ENCODE results near the gene YPEL5.

Gene YPEL5

GRCh38 chr2:30155889-30156658, 9.3 kb downstream of the YPEL5 start:
- peak; percentile 5 for FAIRE-seq
- no peak for DNase-seq (ENCODE audit: insufficient read length)
- TF ChIP-seq TAF1 (IDR thresholded peaks at IDR 0.05; ENCODE audit: borderline replicate concordance, low read depth, low read length) = no peak
- TF ChIP-seq POLR2AphosphoS5 (IDR thresholded peaks at IDR 0.05; ENCODE audit: low read depth, low read length) = no peak
- no peak for TF ChIP-seq POLR2A (IDR thresholded peaks at IDR 0.05; ENCODE audit: low read depth, low read length)

- FAIRE-seq (no peak), DNase-seq (ENCODE audit: insufficient read length) (no peak)
- TF ChIP-seq POLR2AphosphoS5 (IDR thresholded peaks at IDR 0.05; ENCODE audit: low read depth, low read length) (no peak), POLR2A (IDR thresholded peaks at IDR 0.05; ENCODE audit: low read depth, low read length) (no peak), TAF1 (IDR thresholded peaks at IDR 0.05; ENCODE audit: borderline replicate concordance, low read depth, low read length) (no peak)
These were observed 10.8 kb downstream of the YPEL5 start for GRCh38 chr2:30157616-30158015.

GRCh38 chr2:30159766-30160165, 13.0 kb downstream of the YPEL5 start:
- no peak for FAIRE-seq
- DNase-seq (ENCODE audit: insufficient read length) = no peak
- TF ChIP-seq POLR2A (IDR thresholded peaks at IDR 0.05; ENCODE audit: low read depth, low read length) = no peak
- TF ChIP-seq POLR2AphosphoS5 (IDR thresholded peaks at IDR 0.05; ENCODE audit: low read depth, low read length) = no peak
- no peak for TF ChIP-seq TAF1 (IDR thresholded peaks at IDR 0.05; ENCODE audit: borderline replicate concordance, low read depth, low read length)

GRCh38 chr2:30161929-30162706, 15.3 kb downstream of the YPEL5 start:
- FAIRE-seq (no peak), DNase-seq (ENCODE audit: insufficient read length) (no peak)
- TF ChIP-seq TAF1 (IDR thresholded peaks at IDR 0.05; ENCODE audit: borderline replicate concordance, low read depth, low read length) = no peak
- TF ChIP-seq POLR2AphosphoS5 (IDR thresholded peaks at IDR 0.05; ENCODE audit: low read depth, low read length) = no peak
- TF ChIP-seq POLR2A (IDR thresholded peaks at IDR 0.05; ENCODE audit: low read depth, low read length) = no peak

- no peak for TF ChIP-seq POLR2AphosphoS5 (IDR thresholded peaks at IDR 0.05; ENCODE audit: low read depth, low read length)
- TF ChIP-seq TAF1 (IDR thresholded peaks at IDR 0.05; ENCODE audit: borderline replicate concordance, low read depth, low read length) = no peak
- TF ChIP-seq POLR2A (IDR thresholded peaks at IDR 0.05; ENCODE audit: low read depth, low read length) = no peak
These were observed 16.0 kb downstream of the YPEL5 start for GRCh38 chr2:30162806-30163205.

GRCh38 chr2:30164131-30164925, 17.5 kb downstream of the YPEL5 start:
- FAIRE-seq (no peak), DNase-seq (ENCODE audit: insufficient read length) (no peak)
- TF ChIP-seq POLR2A (IDR thresholded peaks at IDR 0.05; ENCODE audit: low read depth, low read length) (no peak), TAF1 (IDR thresholded peaks at IDR 0.05; ENCODE audit: borderline replicate concordance, low read depth, low read length) (no peak), POLR2AphosphoS5 (IDR thresholded peaks at IDR 0.05; ENCODE audit: low read depth, low read length) (no peak)

More at GRCh38 chr2:30162806-30163205, 16.0 kb downstream of the YPEL5 start:
- DNase-seq (ENCODE audit: insufficient read length) (no peak), FAIRE-seq (no peak)

- peak; percentile 43 for DNase-seq (ENCODE audit: insufficient read length)
- FAIRE-seq = peak; percentile 85
- TF ChIP-seq POLR2A (IDR thresholded peaks at IDR 0.05; ENCODE audit: low read depth, low read length) (no peak), POLR2AphosphoS5 (IDR thresholded peaks at IDR 0.05; ENCODE audit: low read depth, low read length) (no peak), TAF1 (IDR thresholded peaks at IDR 0.05; ENCODE audit: borderline replicate concordance, low read depth, low read length) (no peak)
These were observed 18.3 kb downstream of the YPEL5 start for GRCh38 chr2:30165050-30165520.

- no peak for FAIRE-seq
- DNase-seq (ENCODE audit: insufficient read length) = no peak
These were observed 18.8 kb downstream of the YPEL5 start for GRCh38 chr2:30165617-30166016.

GRCh38 chr2:30172627-30173026, 25.8 kb downstream of the YPEL5 start:
- DNase-seq (ENCODE audit: insufficient read length) = no peak
- FAIRE-seq = no peak
- no peak for TF ChIP-seq POLR2AphosphoS5 (IDR thresholded peaks at IDR 0.05; ENCODE audit: low read depth, low read length)
- TF ChIP-seq TAF1 (IDR thresholded peaks at IDR 0.05; ENCODE audit: borderline replicate concordance, low read depth, low read length) = no peak
- TF ChIP-seq POLR2A (IDR thresholded peaks at IDR 0.05; ENCODE audit: low read depth, low read length) = no peak

More at GRCh38 chr2:30165617-30166016, 18.8 kb downstream of the YPEL5 start:
- TF ChIP-seq POLR2A (IDR thresholded peaks at IDR 0.05; ENCODE audit: low read depth, low read length) = no peak
- TF ChIP-seq TAF1 (IDR thresholded peaks at IDR 0.05; ENCODE audit: borderline replicate concordance, low read depth, low read length) = no peak
- TF ChIP-seq POLR2AphosphoS5 (IDR thresholded peaks at IDR 0.05; ENCODE audit: low read depth, low read length) = no peak

GRCh38 chr2:30177440-30177839, 30.6 kb downstream of the YPEL5 start:
- FAIRE-seq (no peak), DNase-seq (ENCODE audit: insufficient read length) (no peak)
- TF ChIP-seq POLR2AphosphoS5 (IDR thresholded peaks at IDR 0.05; ENCODE audit: low read depth, low read length) = no peak
- no peak for TF ChIP-seq TAF1 (IDR thresholded peaks at IDR 0.05; ENCODE audit: borderline replicate concordance, low read depth, low read length)
- TF ChIP-seq POLR2A (IDR thresholded peaks at IDR 0.05; ENCODE audit: low read depth, low read length) = no peak

- TF ChIP-seq TAF1 (IDR thresholded peaks at IDR 0.05; ENCODE audit: borderline replicate concordance, low read depth, low read length) (no peak), POLR2AphosphoS5 (IDR thresholded peaks at IDR 0.05; ENCODE audit: low read depth, low read length) (no peak), POLR2A (IDR thresholded peaks at IDR 0.05; ENCODE audit: low read depth, low read length) (no peak)
- FAIRE-seq = no peak
These were observed 31.1 kb downstream of the YPEL5 start for GRCh38 chr2:30177956-30178355.

More at GRCh38 chr2:30177956-30178355, 31.1 kb downstream of the YPEL5 start:
- no peak for DNase-seq (ENCODE audit: insufficient read length)
